Thyroid gland (tissue), 4 donors: ENCODE results near the gene PNMA6F. TPM values are rescaled to one million over a fixed set of nuclear protein-coding genes. Genes with fewer than 3 reads are reported as not detected.
"Not testable (repeated sequence)": the region's sequence is repeated elsewhere in the genome, so short reads cannot be mapped to it uniquely, and the experiment has no call there.

ENCODE experiments used
- DNase-seq, 2 donors: peaks; one replicate each; pipeline ENCODE4 v3.0.0-alpha.2; 2019
- H3K27ac ChIP-seq, 3 donors: fragments of 200-600 bp; sonication (generic); 1 replicate in 2 of 3; 2 replicates in 1 of 3; pipeline ENCODE4 v1.5.1; 2016 to 2019; ENCODE audit warnings: mild to moderate bottlenecking in 1 of 3, moderate library complexity in 1 of 3
- H3K27me3 ChIP-seq: fragments of 200-600 bp; sonication (generic); one replicate; pipeline ENCODE4 v1.5.1; 2019
- H3K36me3 ChIP-seq, 2 donors: fragments of 200-600 bp; sonication (generic); one replicate each; pipeline ENCODE4 v1.5.1; 2016 to 2019
- H3K4me1 ChIP-seq, 2 donors: fragments of 200-600 bp; sonication (generic); one replicate each; pipeline ENCODE4 v1.5.1; 2017 to 2019
- H3K4me3 ChIP-seq, 3 donors: fragments of 200-600 bp; sonication (generic); replicated peaks in 1 of 3; 1 replicate in 2 of 3; 2 replicates in 1 of 3; pipeline ENCODE4 v1.5.1; 2016; ENCODE audit warnings: mild to moderate bottlenecking in 1 of 3
- H3K9me3 ChIP-seq: fragments of 200-600 bp; sonication (generic); one replicate; pipeline ENCODE4 v1.5.1; 2017
- POLR2A ChIP-seq, 2 donors: fragments of 450-650 bp; IDR thresholded peaks; one replicate each; pipeline ENCODE4 v1.6.1; 2017; ENCODE audit warnings: antibody characterized with exemption in 2 of 2, mild to moderate bottlenecking in 2 of 2, moderate library complexity in 1 of 2
- WGBS, 2 donors: methylation state at CpG; one replicate each; pipeline ENCODE4 v1.1.5; 2017; 5-methylcytosine and 5-hydroxymethylcytosine counted together
- intact Hi-C: fragments of 100-400 bp; cut with DNase I; formaldehyde crosslinking; loops from one replicate; pipeline ENCODE4 v1.15.1; 2023
- total RNA-seq, 4 donors: library from RNA; depleted of rRNA; stranded (reverse); fragments of >200 nt; gene quantifications; one replicate each; pipeline ENCODE4 v1.2.3, GENCODE V29; 2016
- TF ChIP-seq, protein P1 (sequence below), 6 experiments: fragments of 200-600 bp in 3 of 6; fragments of 450-650 bp in 3 of 6; sonication (generic) in 3 of 6; IDR thresholded peaks; one replicate each; pipeline ENCODE4 v1.5.1; 2016 to 2019; ENCODE audit warnings: antibody characterized with exemption in 6 of 6, mild to moderate bottlenecking in 2 of 6, inconsistent platforms in 1 of 6, moderate library complexity in 1 of 6

Gene PNMA6F
- total RNA-seq, 4 donors from 2014 or later, result not detected

DNA sequence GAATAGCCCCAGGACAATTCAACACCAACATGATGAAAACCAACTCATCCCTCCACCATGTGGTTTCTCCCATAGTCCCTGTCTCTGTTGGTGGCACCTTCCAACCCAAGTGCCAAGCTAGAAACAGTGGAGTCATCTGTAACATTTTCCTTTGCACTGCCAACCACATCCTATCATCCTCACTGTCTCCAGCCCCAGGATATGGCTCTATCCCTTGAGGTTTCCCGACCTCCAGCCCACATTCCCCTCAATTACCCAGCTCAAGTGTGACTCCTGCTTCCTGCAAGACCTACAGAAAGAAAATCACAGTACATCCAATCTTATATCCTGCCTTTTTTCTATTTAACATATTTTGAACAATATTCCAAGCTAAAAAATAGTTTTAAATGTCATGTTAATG lies 24.2 kb downstream of the PNMA6F start:
- H3K9me3 ChIP-seq, result no peaks in the 10 kb centered on the region

DNA sequence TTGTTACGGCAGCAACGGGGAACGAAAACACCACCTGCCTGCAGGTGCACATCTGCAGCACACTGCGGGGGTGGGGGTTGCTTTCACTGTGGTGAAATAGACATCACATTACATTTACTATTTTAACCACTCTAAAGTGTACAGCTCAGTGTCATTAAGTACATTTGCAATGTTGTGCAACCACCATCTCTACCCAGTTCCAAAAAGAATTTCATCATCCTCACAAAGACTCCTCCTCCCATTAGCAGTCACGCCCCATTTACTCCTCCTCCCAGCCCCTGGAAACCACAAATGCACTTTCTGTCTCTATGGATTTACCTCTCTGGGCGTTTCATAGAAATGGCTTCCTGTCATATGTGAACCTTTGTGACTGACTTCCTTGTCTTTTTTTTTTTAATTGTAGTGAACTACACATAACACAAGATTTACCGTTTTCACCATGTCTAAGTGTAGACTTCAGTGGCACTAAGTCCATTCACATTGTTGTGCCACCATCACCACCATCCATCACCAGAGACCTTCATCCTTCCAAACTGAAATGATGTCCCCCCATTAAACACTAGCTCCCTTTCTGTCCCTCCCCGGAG lies 28.0 kb downstream of the PNMA6F start:
- H3K4me1 ChIP-seq, DNase-seq, H3K27me3 ChIP-seq, intact Hi-C loops, H3K4me3 ChIP-seq, H3K9me3 ChIP-seq, H3K27ac ChIP-seq, H3K36me3 ChIP-seq: not testable (repeated sequence)
- 45 to 72% methylated on average over 4 of the region's 8 CpGs for WGBS, 2 donors

More for the DNA sequence above, 24.2 kb downstream of the PNMA6F start:
- Histone ChIP-seq H3K4me1 (no peaks in the 10 kb centered on the region), H3K36me3 (no peaks in the 10 kb centered on the region), H3K27me3 (no peaks in the 10 kb centered on the region), H3K4me3 (no peak overlapping the region), H3K27ac (no peak overlapping the region)
- TF ChIP-seq, protein P1, sequence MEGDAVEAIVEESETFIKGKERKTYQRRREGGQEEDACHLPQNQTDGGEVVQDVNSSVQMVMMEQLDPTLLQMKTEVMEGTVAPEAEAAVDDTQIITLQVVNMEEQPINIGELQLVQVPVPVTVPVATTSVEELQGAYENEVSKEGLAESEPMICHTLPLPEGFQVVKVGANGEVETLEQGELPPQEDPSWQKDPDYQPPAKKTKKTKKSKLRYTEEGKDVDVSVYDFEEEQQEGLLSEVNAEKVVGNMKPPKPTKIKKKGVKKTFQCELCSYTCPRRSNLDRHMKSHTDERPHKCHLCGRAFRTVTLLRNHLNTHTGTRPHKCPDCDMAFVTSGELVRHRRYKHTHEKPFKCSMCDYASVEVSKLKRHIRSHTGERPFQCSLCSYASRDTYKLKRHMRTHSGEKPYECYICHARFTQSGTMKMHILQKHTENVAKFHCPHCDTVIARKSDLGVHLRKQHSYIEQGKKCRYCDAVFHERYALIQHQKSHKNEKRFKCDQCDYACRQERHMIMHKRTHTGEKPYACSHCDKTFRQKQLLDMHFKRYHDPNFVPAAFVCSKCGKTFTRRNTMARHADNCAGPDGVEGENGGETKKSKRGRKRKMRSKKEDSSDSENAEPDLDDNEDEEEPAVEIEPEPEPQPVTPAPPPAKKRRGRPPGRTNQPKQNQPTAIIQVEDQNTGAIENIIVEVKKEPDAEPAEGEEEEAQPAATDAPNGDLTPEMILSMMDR (IDR thresholded peaks at IDR 0.05), result no peak
- TF ChIP-seq POLR2A (IDR thresholded peaks at IDR 0.05), result no peak
- 75 to 87% methylated on average over 1 of the region's 1 CpG for WGBS, 2 donors
- no peak for DNase-seq
- intact Hi-C loops, result no loop called here

DNA sequence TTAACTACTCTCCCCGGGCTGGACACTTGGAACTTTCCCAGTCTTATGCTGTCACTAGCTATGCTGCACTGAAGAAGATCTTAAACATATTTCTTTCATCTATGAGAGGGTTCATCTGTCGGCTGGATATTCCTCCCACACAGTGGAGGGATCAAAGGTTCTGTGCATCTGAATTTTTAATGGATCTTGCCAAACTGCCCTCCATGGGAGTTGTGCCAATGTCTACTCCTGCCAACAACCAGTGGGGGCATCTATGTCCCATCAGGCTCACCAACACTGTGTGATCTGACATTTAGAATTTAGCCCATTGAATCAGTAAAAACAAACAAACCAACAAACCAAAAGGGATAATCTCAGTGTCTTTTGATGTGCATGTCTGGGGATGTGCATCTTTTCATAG lies 32.8 kb downstream of the PNMA6F start:
- H3K4me1 ChIP-seq, H3K9me3 ChIP-seq, H3K27me3 ChIP-seq, H3K36me3 ChIP-seq, DNase-seq, intact Hi-C loops, H3K4me3 ChIP-seq, H3K27ac ChIP-seq: not testable (repeated sequence)
- WGBS, 2 donors, result no CpG with 5 or more reads among the region's 2 CpGs

DNA sequence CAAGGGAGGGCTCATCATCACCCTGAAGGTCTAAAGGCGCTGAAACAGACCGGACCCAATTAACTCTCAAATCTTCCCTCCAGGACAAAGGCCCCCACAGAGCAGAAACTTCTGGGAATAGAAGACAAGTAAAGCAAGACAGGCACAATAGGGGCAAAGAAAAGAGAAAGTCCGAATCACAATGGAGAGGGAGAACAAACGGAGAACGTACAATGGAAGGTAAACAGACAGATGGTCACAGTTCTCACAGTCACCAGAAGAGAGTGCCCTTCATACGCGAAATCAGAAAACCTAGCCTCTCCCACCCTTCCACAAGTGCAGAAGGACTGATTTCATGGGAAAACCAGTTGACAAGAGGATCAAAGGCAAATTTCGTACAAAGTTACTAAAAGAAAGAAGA lies 35.9 kb downstream of the PNMA6F start:
- intact Hi-C loops, DNase-seq, H3K27me3 ChIP-seq, H3K4me1 ChIP-seq, H3K27ac ChIP-seq, H3K4me3 ChIP-seq, H3K9me3 ChIP-seq, H3K36me3 ChIP-seq: not testable (repeated sequence)
- no CpG with 5 or more reads among the region's 8 CpGs for WGBS, 2 donors

DNA sequence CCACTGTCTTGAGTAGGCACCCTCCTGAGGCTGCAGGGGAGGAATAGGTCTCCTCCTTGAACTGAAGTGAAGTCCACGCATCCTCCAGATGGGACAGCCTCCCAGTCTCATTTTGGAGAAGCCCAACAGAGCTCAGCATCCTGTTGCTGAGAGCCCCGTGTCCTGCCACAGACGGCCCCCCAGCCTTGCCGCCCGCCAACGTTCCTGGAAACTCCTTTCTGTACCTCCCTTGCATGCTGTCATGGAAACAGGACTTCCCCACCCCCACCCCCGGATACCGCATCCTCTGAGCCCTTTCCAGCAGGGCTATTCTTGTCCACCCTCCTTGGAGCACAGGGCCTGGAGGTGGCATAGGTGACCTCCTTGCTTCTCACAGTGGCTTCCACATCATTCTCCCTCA lies 37.6 kb downstream of the PNMA6F start:
- H3K36me3 ChIP-seq, H3K27me3 ChIP-seq, intact Hi-C loops, H3K9me3 ChIP-seq, H3K27ac ChIP-seq, H3K4me1 ChIP-seq, H3K4me3 ChIP-seq, DNase-seq: not testable (repeated sequence)
- WGBS, 2 donors, result no CpG with 5 or more reads among the region's 8 CpGs

DNA sequence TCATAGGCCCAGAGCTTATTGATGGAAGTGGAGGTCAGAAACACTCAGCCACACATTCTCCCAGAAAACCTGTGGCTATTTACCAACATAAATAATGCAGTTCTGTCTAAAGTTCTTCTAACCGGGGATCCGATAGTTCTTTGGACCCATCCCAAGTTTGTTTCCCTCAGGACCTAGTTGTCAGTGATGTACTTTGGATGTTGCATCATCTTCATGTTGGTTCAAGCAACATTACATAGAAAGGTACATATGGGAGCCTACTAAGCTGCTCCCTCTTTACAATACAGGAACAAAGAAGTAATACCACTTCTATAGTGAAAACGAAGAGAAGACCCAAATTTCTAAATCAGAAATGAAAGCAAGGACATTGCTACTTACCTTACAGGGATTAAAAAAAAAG lies 39.8 kb downstream of the PNMA6F start:
- H3K9me3 ChIP-seq, result not testable (repeated sequence)

DNA sequence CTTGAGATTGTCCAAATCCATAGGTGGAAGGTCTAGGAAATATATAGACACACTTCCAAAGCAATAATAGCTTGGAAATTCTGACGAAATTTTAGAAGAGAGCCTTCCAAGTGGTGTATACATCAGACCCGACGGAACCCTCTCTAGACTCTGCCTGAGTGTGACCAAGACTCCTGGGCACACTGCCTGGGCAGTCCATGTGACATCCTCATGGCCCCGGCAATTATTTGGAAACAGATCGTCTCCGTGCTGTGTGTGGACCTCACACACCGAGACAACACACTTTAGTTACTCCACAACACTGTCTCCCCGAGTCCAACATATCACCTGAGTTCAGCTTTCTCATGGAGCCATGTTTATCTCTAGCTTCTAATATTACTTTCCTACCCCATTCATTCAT lies 42.3 kb downstream of the PNMA6F start:
- H3K27ac ChIP-seq, intact Hi-C loops, H3K9me3 ChIP-seq, H3K27me3 ChIP-seq, H3K4me3 ChIP-seq, H3K4me1 ChIP-seq, DNase-seq, H3K36me3 ChIP-seq: not testable (repeated sequence)
- no CpG with 5 or more reads among the region's 8 CpGs for WGBS, 2 donors

More for the DNA sequence above, 39.8 kb downstream of the PNMA6F start:
- intact Hi-C loops, H3K36me3 ChIP-seq, H3K27me3 ChIP-seq, H3K27ac ChIP-seq, DNase-seq, H3K4me1 ChIP-seq, H3K4me3 ChIP-seq: not testable (repeated sequence)
- no CpG with 5 or more reads among the region's 3 CpGs for WGBS, 2 donors

DNA sequence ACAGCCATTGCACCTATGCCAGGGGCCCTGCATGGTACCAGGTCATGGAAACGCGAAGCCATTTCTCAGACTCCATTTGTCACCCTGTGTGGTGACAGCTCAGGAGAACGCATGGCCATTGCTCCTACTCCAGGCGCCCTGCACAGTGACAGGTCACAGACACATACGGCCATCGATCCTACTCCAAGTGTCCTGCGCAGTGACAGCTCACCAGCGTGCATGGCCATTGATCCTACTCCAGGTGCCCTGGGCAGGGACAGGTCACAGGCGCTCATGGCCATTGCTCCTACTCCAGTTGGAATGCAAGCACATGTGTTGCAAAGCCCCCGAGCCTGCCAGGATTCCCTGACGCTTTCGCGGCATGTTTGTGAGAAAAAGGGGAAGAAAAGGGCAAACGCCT lies 45.5 kb downstream of the PNMA6F start:
- 93% methylated on average over 3 of the region's 14 CpGs for WGBS, 2 donors
- DNase-seq, intact Hi-C loops, H3K36me3 ChIP-seq, H3K27me3 ChIP-seq, H3K4me1 ChIP-seq, H3K4me3 ChIP-seq, H3K27ac ChIP-seq, H3K9me3 ChIP-seq: not testable (repeated sequence)

DNA sequence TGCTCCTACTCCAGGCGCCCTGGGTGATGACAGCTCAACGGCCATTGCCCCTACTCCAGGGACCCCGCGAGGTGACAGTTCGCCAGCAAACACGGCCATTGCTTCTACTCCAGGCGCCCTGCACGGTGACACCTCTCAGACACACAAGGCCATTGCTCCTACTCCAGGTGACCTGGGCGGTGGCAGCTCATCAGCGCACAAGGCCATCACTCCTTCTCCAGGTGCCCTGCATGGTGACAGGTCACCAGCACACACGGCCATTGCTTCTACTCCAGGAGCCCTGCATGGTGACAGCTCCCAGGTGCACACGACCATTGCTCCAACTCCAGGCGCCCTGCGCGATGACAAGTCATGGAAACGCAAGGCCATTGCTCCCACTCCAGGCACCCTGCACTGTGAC lies 46.1 kb downstream of the PNMA6F start:
- H3K27ac ChIP-seq, DNase-seq, H3K9me3 ChIP-seq, H3K4me3 ChIP-seq, intact Hi-C loops, H3K36me3 ChIP-seq, H3K27me3 ChIP-seq, H3K4me1 ChIP-seq: not testable (repeated sequence)
- WGBS, 2 donors, result no CpG with 5 or more reads among the region's 16 CpGs

DNA sequence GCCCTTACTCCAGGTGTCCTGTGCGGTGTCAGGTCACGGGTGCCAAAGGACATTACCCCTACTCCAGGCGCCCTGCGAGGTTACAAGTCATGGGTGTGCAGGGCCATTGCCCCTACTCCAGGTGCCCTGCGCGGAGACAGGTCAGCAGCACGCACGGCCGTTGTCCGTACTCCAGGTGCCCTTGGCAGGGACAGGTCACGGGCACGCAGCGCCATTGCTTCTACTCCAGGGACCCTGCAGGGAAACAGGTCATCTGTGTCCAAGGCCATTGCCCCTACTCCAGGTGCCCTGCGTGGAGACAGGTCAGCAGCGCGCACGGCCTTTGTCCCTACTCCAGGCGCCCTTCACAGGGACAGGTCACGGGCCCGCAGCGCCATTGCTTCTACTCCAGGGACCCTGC lies 49.0 kb downstream of the PNMA6F start:
- H3K27ac ChIP-seq, H3K36me3 ChIP-seq, H3K4me1 ChIP-seq, intact Hi-C loops, DNase-seq, H3K27me3 ChIP-seq, H3K4me3 ChIP-seq, H3K9me3 ChIP-seq: not testable (repeated sequence)
- WGBS, 2 donors, result no CpG with 5 or more reads among the region's 21 CpGs

DNA sequence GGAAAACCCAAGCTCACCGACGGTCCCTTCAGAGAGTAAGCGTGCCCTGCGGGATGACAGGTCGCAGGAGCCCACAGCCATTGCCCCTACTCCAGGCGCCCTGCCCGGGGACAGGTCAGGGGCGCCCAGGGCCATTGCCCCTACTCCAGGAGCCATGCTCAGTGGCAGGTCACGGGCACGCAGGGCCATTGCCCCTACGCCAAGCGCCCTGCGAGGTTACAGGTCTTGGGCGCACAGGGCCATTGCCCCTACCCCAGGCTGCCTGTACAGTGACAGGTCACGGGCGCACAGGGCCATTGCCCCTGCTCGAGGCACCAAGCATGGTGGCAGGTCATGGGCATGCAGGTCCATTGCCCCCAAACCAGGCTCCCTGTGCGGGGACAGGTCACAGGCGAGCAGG lies 49.5 kb downstream of the PNMA6F start:
- H3K36me3 ChIP-seq, H3K4me1 ChIP-seq, DNase-seq, H3K27me3 ChIP-seq, H3K27ac ChIP-seq, intact Hi-C loops, H3K4me3 ChIP-seq, H3K9me3 ChIP-seq: not testable (repeated sequence)
- no CpG with 5 or more reads among the region's 19 CpGs for WGBS, 2 donors
